ENCODE measurements around the gene NFIA.
"Not testable (repeated sequence)": the region's sequence is repeated elsewhere in the genome, so short reads cannot be mapped to it uniquely, and the experiment has no call there.

Gene NFIA

DNA sequence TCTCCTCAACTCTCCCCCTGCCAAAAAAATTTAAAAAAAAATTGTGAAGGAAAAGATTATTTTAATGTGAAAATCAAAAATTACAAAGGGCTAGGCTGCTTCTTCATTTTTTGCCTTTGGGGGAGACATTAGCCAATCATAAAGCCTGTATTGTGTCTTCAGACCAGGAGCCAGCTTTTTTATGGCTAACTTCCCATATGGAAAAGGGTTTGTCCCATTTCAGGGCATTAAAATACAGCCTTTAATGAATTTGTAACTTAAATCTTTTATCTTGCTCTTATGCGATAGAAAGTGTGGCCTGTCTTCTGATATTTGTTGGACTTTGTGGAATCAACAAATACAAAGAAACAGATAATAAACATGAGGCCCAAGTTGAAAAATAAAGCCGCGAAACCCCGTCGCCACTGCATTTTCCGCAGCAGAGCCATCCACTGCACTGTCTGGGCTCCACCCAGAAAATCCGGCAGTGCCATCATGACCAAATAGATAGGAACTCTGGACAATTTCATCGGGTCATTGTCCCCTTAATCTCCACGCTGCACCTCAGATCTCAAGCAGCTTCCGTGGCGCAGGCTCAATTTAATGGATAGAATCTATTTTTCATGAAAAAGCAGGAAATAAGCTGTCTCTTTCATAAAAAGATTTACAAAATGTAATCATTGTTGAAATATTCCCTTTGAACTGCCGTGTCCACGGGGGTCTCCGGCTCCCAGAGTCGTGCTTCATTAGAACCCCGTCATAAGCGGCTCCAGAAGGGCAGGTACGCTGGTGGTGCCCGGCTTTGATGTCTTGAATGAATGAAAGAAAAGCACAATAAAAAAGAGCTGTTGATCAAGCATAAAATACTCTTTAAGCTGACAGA is 365.0 kb downstream of the NFIA start:
- DNase-seq: no peak

DNA sequence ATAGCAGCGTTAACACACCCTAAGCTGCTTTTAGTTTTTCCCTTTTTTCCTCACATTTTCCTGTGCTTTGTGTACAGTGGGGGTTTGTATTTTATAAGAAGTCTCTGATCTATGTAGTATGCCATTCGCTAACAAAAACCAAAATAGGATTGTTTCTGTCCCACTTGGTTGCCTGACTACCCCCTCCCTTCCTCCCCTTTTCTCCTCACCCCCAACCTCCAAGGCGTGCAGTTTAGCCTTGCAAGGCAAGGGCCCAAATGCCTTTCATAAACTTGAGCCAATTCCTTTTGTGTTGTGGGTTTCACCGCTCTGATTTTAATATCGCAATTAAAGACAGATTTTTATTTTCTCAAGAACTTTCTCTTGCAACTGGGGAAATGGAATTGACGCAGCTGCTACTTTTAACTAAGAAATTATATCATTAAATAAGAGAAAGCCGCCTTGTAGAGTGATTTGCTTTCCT is 365.6 kb downstream of the NFIA start:
- no peak for DNase-seq

- DNase-seq: no peak
These were observed 366.6 kb downstream of the NFIA start for GRCh38 chr1:61448914-61449313.

DNA sequence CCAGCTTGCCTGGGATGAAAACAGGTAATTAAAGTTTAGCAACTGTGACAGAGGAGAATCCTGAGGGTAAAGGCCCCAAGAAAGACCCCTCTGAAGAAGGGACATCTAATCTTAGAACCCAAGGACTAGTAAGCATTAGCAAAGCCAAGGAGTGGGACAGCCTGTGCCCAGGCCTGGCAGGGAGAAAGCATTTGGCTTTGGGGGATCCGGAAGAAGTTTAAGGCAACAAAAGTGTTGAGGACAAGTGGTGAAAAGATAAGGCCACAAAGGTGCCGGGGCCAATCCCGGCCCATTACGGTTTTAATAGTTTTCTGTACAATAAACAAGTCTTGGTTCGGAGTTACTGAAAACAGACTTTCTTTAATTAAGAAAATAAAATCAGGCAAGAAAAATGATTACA is 367.0 kb downstream of the NFIA start:
- DNase-seq: no peak

GRCh38 chr1:61450454-61450853 is 368.1 kb downstream of the NFIA start:
- no peak for DNase-seq

DNA sequence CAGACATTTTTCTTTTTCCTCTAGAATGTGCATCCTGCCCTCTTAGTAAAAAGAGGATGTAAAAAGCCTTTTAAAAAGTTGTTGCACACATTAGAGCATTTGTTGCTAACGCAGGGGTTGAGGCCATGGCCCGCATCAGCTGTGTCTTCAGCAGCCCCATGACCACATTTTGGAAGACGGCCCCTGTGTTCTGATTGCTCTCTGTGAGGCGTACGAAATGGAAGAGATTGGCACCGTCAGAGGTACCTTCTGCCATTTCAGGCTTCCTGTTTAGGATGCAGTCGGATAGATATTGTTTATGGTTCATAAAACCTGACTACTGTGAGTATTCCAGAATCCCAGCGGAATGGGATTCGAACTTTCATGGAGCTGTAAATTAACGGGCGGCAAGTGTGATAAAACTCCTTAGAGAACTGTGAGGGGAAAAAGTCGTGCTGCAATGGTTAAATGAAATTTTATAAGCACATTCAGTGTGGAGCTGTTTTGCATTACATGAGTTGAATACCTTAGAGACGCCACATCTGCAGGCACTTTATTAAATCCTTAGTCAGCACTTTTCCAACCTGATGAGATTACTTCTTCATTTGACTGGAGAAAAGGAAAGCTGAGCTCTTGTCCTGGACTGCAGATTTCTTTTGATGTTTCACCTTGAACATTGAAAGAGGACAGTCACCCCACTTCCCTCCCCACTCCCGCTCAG is 368.7 kb downstream of the NFIA start:
- no peak for DNase-seq

- DNase-seq: no peak
These were observed 369.2 kb downstream of the NFIA start for GRCh38 chr1:61451572-61451968.

DNA sequence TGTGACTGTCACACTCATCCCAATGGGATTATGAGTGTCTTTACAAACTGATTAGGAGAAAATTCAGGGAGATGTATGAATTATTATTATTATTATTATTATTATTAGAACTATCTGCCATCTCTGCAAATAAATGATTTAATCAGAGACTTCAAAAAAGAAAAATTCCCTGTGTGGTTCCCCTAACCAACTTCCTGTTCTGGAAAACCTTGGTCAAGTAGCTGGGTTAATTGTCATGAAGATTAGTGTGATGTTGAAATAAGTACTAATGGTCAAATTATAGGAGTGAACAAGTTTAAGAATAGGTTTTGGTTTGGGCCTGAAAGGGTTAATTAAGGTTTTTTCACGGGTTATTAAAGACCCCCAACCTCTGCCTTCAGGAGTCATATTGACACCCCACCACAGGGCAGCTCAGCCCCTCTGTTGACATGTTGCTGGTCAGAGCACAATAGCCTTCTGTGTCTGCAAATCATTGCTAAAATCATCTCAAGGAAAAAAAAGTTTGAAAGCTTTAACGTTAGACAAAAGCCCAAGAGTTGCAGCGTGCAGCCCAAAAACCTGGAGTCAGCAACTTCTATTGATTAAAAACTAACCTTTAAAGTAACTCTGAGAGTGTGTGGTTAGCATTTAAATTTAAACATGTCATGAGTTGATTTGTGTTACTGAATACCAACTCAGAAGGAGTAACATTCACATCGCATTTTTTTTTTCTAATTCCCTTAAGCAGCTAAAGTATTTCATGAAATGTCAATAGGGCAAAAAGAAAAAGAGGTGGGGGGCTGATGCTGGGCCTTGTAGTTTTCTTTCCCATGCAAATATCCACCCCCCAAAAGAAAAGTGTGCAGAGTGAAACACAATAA is 370.0 kb downstream of the NFIA start:
- no peak for DNase-seq

DNA sequence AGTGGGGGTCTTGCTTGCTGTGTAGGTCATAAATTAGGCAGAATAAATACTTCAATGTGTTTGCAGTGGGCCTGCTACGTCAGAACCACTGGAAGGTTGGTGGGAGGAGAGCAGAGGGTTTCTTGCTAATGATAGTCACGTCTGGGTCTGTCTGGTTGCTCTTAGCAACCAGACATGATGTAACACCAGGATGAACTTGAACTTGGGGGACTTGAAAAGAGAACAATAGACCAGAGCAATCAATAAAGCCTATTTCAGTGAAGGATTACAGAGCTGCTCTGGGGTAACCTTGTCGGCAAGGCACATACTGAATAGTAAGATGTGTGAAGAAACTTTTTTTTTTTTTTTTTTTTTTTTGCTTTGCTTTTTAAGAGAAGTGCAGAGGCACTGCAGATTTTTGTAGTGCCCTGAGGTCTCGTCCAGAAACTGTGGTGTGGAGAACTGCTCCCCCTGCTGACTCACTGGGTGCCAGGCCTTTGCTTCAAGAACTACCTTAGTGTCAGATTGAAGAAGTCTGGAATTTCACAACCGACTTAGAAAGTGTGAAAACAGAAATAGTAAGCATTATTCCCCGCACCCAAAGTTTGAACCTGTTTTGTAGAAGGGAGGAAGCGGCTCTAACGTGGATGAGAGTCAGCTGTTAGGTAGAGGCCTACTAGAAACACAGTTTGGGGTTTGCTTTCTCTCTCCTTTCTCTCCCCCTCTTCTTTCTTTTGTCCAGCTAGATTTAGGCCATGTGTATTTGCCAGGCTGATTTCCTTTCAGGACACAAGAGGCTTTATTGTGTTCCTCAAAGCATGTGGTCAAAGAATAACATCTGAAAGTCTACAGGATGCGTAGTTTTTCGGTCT is 371.0 kb downstream of the NFIA start:
- DNase-seq: peak; percentile 70

GRCh38 chr1:61455400-61455799 is 373.0 kb downstream of the NFIA start:
- no peak for DNase-seq

DNA sequence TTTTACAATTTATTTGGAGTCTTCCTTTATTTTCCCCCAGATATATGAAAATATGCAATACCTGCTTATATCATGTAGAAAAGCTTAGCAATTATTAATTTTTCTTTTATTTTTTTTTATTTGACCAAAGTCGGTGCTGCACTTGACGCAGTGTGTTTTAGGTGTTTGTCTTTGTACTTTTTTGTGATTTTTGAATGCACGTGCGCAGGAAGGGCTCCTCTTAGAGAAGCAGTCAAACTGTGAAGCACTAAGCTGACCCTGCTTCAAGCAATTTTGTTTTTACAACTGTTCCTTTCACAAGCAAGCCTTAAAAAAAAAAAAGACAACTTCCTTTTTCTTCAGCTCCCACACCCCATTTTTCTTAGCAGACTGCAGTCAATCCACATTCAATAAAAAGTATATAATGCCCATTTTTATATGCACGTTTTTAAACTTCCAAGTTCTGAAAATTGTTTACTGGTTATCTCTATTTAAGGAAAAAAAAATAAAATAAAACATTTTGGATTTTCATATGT is 375.2 kb downstream of the NFIA start:
- DNase-seq: no peak

- no peak for DNase-seq
These were observed 377.0 kb downstream of the NFIA start for GRCh38 chr1:61459345-61459744.

DNA sequence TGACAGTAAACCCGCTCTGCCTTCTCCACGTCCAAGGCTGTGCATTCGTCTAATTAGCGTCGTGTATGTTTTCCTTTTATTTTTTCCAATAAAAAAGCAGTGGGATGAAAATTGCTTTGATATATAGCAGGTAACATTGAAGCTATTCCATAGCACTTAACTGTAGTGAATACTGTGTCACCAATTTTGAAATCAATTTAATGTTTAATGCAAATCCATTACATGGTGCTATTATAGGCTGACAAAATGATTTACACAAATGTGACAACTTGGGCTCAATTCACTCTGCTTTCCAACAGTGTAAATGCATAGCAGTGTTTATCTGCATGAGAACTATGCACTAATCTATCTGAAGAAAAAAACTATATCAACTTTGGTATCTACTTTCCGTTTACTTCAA is 377.8 kb downstream of the NFIA start:
- DNase-seq: no peak

DNA sequence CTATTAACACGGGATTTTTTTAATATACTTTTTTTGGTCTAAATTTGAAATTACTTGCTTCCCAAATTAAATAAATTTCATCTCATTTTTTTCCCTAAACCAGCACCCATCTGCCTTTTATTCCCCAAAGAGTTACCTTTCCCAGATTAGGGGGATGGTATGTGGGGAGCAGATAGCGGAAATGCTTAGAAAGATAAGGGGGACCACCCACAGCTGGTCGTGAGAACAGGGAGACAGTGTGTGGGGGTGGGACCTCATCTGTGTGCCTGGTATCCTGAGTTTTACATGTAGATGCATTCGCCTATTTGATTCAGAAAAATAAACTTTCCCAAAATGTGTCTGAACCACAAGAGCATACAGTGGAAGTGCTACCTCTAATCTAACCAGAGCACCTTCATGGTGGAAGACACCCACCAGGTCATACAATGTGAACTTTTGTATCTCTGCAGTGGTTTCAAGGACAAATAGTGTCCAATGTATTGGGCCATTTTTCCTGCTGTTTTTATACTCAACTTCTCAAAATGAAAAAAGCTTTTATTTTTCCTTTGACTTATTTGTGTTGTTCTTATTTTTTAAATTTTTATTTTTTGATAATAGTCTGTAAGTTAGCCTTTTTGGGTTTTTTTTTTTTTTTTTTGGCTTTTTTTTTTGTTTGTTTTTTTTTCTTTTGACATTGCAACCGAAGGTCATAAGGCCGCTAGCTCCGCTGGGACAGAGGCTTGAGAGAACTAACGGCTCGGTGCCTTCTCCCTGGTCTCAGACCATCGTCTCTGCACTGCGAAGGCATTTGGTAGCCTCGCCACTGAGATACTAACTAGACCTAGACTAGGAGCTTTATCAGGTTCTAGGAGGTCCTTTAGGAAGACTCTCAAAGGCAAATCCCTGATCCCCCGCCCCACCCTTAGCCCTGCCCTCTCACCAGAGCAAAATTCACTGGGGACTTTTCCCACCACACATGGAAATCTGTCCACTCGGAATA is 379.3 kb downstream of the NFIA start:
- DNase-seq: no peak

DNA sequence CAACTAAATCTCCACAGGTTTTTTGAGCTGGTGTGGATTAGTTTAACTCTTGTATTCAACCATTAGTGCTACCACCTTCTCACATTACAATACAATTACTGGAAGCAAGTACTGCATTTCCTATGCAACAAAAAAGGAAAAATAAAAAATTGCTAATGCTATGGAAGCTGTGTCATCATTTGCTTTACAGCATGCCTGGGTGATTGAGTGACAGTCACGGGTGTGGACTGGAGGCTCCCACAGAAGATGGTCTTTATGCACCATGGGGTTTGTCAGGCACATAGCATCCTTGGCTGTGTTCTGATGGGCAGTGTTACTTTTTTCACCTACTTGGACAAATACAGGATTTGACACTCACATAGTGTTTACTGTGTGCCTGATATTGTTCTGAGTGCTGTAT is 380.3 kb downstream of the NFIA start:
- no peak for DNase-seq

DNA sequence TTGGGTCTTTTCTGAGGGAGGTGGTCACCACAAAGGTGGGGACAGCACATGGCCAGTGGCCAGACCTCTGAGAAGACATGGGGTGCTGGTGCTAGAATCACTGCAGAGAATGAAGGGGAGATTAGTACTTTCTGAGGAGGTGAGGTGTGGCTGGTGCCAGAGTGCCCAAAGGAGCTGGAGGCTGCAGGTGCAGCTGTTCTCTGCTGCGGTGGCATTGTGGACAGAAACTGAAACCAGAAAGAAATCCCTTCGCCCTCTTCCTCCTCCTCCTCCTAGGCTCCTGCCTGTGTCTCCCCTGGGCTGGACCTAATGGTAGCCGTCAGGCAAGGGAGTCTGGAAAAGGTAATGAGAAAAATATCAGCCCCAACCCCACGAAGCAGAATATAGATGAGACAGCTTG is 380.9 kb downstream of the NFIA start:
- DNase-seq: no peak

GRCh38 chr1:61467836-61468235 is 385.5 kb downstream of the NFIA start:
- DNase-seq: not testable (repeated sequence)

- no peak for DNase-seq
These were observed 387.0 kb downstream of the NFIA start for GRCh38 chr1:61469365-61469764.

- no peak for DNase-seq
These were observed 390.5 kb downstream of the NFIA start for GRCh38 chr1:61472876-61473275.

DNA sequence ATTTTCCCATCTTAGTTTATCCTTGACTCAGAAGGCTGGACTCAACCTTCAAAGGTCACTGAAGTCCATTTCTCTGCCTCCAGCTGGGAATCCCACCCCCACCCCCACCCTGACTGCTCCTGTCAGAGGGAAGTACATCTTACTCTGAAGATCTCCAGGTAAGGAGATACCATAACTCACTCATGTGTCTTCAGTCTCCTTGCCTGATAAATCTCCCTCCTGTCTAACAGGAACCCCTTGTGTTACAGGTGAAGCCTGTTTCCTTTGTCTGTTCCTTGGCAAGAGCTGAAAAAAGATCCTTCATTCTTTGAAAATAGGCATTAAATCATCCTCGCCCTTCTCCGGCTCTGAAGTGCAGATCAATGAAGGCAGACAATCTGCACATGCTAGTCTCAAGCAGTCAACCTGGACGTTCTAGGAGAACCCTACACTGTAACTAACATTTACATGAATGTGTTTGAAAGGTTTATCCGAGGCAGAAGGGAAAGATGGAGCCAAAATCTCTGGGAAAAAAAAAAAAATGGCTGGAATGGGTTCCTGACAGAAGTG is 392.0 kb downstream of the NFIA start:
- no peak for DNase-seq

DNA sequence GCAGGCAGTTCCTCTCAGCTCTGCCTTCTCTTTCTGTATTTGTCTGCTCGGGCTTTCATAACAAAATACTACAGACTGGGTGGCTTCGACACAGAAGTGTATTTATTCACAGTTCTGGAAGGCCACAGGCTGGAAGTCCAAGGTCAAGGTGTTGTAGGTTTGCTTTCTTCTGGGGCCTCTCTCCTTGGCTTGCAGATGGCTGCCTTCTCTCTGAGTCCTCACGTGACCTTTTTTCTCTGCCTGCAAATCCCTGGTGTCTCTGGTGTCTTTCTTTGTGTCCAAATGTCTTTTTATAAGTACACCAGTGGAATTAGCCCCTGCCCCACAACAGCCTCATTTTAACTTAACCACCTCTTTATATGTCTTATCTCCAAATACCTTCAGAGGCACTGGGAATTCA is 392.6 kb downstream of the NFIA start:
- no peak for DNase-seq

All from activated naive CD4-positive, alpha-beta T cell treated with anti-CD3 and anti-CD28 coated beads, Interleukin-2, amount 50 U/mL, for 16 hours (primary cell).